HG03354 (cell line): ENCODE results near the gene PREB.
"Not testable (repeated sequence)": the region's sequence is repeated elsewhere in the genome, so short reads cannot be mapped to it uniquely, and the experiment has no call there.

Experiments used
- ATAC-seq: cut with Tn5 transposase; IDR thresholded peaks from one replicate; pipeline ENCODE4 v1.9.1; 2021; ENCODE audit warnings: mild to moderate bottlenecking; ENCODE audit not compliant: unreplicated experiment, poor library complexity, severe bottlenecking

The PREB gene

DNA sequence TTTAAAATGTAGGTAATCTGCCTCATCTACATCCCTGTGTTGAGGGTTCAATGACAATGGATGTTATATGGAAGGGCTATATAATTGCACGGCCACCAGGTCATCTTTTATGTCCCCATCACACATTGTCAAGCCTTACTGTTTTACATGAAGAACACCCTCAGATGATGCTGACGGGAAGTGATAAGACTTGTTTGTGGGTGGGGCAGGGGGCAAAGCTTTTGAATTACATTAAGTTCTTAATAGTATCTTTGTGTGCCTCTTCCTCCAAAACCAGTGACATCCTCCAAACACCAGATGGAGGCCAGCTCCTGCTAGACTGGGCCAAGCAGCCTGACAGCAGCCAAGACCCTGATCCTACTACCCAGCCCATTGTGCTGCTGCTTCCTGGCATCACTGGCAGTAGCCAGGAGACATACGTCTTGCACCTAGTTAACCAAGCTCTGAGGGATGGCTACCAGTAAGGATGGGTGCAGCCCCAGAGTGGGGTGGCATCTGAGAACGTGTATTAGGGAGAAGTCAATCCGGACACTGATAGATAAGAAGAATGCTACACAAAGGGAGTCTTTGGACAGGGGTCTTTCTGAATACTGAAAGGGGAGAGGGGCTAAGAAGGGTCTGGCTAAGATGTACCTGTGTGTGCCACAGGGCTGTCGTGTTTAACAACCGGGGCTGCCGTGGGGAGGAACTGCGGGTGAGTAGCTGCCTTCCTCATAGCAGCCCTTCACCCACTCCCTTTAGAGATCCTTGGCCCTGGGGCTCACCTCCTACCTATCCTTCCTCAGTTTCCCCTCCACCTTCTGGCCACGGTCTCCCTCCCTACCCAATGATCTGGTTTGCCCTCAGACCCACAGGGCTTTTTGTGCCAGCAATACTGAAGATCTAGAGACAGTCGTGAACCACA, 5.5 kb downstream of the PREB start:
- no peak for ATAC-seq

DNA sequence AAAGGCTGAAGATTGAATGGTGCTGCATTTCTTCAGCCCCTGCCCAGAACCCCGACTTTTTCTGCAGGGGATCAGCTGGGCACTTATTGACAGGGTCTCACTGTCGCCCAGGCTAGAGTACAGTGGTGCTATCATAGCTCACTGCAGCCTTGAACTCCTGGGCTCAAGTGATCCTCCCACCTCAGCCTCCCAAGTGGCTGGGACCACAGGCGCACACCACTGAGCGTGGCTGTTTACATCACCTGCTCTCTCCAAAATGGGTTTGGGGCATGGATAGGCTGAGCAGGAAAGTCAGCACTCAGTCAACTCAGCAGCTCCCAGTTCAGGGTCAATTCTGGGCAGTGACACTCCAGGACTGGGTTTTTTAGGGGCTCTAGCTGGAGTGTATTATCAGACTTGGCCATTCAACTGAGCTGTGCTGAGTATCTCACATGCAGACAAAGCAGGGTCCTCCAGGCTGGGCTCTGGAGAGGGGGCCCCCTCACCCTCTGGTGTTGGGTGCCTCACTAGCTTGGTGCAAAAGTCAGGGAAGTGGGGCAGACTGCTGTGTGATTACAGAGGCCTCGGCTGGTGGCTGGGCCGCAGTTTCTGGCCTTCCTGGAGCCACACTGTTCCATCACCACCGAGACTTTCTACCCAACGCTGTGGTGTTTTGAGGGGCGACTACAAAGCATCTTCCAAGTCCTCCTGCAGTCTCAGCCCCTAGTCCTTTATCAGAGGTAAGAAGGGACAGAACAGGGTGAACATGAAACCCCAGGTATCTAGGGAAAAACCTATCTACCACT, 6.4 kb downstream of the PREB start:
- no peak for ATAC-seq

DNA sequence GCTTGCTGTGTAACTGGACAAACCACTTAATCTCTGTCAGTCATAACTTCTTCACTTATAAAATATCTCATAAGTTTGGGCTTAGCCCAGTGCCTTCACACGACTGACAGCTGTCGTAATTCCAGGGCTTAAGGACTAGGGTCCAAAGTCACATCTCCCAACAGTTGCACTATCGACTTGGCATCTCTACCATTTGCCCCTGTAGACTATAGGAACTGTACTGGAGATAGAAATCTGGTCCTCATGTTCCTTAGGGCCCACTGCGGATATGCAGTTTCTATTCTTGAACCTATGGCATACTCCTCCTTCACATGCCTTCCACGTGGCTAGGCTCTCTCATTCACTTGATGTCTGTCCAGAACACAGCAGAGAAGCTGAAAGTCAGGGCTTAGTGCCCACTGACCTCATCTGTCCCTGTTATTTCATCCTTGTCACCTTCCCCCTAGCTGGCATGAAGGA, 8.2 kb downstream of the PREB start:
- ATAC-seq: no peak

DNA sequence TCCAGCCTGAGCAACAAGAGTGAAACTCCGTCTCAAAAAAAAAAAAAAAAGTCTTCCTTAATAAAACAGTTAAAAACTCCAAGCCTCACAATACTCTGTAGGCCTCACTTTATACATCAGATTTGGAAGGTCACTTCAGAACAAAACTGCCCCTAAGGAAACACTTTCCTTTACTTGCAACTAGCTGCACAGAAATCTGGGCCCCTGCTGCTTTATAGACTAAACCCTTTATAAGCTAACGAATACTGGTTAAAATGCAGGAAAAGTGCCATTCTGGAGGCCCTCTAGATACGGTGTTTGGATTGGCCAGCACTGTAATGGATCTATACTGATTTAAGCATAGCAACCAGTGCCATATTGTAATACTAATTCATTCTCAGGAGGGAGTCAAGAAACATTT, 9.3 kb downstream of the PREB start:
- no peak for ATAC-seq

DNA sequence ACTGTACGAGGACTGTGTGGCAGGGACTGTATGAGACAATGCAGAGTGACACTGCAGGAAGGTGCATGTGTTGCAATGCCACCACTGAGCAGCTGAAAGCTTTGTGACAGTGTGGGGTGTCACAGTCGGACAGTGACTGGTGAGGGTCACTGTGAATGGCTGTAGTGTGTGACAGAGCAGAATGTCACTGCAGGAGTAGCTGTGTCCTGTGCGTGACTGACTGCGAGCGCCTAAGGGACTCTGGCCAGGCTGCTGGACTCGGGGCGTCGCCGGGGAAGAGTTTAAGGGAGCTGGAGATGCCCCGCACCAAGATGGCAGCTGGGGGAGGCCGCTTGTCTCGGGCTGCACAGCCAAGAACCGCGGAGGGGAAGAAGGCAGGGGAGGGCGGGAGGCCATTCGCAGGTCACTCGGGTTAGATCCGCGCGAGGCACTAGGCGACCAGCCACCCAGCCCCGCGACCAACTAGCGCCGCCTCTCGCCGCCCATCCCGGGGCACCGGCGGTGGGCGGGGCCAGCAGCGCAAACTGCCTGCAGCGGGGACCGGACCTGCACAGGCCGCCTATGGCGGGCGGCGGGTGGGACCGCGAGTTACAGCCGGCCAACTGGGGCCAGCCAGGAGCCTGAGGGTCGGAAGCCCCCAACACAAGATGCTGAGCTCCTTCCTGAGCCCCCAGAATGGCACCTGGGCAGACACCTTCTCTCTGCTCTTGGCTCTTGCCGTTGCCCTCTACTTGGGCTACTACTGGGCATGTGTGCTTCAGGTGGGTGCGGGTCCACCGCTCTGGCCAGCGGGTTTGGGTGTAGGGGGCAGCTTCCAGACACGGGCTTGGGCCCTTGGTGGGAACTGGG, 10.9 kb downstream of the PREB start, which contains the start of gene ABHD1:
Gene ABHD1, plus strand, starts transcription at position 514 of the 849 bp plus-strand sequence. Its CDS starts 134 bp downstream, at position 648.
- ATAC-seq: no peak

DNA sequence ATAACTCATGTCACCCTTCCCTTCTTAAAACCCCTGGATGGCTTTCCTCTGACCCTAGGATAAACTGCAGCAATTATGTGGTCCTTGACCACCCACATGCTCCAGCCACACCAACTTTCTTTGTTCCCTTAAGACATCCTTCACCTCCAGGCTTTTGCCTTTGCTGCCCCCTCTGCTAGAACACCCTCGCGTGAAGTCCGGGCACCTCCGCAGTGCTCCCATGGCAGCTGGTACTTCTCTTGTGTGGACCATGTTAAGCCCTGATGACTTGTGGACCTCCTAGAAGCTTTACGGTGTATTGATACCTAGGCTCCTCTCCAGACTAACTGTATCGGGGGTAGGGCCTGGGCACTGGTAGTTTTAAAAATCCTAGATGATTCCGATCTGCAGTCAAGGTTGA, 11.6 kb downstream of the PREB start:
- no peak for ATAC-seq

DNA sequence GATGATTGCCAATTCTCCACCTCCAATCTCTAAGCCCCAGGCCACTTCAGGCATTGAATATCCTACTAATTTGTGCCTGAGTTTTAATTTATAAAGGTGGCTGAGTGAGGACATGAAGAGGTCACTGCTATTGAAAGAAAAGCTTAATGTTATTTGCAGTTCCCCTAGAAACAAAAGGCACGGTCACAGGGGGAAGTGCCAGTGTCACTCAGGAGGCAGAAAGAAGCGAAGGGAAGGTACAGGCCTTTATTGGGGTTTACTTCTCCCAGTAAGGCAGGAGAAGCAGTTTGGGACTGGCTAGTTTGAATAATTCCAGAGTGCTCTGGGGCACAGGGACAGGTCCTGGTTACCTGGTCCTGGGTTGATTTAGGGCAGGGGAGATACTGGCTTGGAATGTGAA, 12.5 kb downstream of the PREB start:
- ATAC-seq: no peak

DNA sequence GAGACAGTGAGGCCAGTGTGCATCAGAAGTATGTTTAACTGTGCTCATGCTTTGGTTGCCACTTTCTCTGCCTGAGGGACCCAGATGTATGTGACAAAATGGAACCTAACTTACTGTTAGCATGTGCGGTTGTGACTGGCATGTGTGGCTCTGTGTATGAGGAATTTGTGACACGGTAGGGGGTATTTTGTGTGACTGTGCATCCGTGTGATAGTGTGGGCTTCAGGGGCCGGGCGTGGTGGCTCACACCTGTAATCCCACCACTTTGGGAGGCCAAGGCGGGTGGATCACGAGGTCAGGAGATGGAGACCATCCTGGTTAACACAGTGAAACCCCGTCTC, 15.1 kb downstream of the PREB start:
- not testable (repeated sequence) for ATAC-seq

DNA sequence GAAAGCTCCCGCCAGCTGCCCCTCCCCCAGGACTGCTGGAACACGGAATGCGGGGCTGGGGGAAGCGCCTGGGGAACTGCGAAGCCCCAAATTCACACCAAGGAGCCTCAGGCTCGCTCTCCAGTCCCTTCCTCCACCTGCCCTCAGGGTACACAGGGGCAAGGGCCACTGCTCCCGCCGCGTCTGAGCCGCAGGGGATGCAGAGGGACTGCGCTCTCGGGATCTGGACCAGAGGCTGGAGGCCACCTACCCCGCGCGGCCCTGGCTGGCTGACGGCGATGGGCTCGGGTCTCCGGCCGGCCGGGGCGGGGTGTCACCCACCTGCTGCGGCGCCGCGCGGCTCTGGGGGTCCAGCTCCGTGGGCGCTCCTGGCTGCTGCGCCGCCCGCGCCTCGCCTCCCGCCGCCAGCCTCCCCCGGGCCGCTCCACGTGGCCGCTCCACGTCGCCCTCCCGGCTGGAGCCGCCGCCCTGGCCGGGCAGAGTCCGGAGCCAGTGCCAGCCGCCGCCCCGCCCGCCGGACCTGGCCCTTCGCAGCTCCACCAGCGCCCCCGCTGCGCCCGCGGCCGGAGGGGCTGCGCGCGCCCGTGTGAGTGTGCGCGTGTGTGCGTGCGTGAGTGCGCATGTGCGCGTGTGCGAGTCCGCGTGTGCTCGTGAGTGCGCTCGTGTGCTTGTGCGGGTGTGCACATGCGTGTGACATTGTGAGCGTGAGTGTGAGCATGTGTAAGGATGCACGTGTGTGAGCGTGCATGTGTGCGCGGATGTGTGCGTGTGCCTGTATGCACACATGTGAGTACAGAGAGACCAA, 15.7 kb downstream of the PREB start, which contains the start of gene CGREF1:
Gene CGREF1, minus strand, starts transcription at position 604 of the 805 bp plus-strand sequence. CDS start 14,762 bp downstream, outside the sequence.
- no peak for ATAC-seq

DNA sequence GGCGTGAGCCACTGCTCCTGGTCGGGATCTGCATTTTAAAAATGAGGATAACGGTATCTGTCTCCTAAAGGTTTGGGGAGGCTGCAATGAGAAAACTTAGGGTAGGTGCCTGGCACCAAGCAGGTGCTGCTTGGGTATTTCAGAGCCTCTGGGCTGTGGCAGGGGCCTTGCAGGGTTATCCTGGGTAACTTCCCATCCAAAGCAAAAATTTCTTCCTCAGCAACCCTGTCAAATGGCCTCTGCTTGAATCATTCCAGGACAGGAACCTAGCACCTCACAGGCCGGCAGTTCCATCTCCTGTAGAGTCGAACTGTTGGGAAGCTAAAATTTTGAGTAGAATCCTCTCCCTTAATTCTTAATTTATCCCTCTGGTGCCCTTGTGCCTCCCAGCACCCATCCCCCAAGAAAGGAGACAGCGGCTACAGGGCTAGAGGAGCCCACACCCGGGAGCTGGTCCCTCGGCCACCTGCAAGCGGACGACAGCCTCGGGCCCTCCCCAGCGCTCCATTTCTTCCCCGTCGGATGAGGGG, 16.4 kb downstream of the PREB start:
- ATAC-seq: no peak

DNA sequence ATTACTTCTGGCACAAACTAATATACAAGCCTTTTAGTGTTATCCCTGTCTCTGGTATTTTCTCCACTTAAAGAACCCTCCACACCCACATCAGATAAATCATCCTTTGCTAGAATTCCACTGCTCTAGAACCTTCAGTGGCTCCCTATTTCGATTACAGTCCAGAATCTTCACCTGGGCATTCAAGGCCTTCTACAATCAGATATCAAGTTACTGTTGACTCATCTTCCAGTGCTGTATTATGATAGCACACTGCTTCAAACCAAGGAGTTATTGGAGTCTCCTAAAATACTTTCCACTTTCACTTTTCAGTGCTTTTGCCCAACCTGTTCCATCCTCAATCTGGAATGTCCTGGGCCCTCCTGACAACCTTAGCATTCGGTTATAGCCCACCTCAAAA, 18.9 kb downstream of the PREB start:
- no peak for ATAC-seq

DNA sequence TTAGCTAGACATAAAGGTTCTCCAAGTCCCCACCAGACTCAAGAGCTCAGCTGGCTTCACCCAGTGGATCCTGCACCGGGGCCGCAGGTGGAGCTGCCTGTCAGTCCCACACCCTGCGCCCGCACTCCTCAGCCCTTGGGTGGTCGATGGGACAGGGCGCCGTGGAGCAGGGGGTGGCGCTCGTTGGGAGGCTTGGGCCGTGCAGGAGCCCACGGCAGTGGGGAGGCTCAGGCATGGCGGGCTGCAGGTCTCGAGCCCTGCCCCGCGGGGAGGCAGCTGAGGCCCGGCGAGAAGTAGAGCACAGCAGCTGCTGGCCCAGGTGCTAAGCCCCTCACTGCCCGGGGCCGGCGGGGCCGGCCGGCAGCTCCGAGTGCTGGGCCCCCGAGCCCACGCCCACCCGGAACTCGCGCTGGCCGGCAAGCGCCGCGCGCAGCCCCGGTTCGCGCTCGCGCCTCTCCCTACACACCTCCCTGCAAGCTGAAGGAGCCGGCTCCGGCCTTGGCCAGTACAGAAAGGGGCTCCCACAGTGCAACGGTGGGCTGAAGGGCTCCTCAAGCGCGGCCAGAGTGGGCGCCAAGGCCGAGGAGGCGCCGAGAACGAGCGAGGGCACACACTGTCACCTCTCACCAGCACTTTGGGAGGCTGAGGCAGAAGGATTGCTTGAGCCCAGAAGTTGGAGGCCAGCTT, 22.9 kb downstream of the PREB start:
- not testable (repeated sequence) for ATAC-seq

DNA sequence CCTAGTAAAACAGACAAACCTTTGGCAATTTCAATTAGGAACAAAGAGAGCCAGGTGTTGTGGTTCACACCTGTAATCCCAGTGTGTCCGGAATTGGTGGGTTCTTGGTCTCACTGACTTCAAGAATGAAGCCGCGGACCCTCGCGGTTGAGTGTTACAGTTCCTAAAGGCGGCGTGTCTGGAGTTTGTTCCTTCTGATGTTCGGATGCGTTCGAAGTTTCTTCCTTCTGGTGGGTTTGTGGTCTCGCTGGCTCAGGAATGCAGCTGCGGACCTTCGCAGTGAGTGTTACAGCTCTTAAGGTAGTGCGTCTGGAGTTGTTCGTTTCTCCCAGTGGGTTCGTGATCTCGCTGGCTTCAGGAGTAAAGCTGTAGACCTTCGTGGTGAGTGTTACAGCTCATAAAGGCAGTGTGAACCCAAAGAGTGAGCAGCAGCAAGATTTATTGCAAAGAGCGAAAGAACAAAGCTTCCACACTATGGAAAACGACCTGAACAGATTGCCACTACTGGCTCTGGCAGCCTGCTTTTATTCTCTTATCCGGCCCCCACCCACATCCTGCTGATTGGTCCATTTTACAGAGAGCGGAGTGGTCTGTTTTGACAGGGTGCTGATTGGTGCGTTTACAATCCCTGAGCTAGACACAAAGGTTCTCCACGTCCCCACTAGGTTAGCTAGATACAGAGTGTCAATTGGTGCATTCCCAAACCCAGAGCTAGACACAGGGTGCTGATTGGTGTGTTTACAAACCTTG, 23.7 kb downstream of the PREB start:
- ATAC-seq: not testable (repeated sequence)

DNA sequence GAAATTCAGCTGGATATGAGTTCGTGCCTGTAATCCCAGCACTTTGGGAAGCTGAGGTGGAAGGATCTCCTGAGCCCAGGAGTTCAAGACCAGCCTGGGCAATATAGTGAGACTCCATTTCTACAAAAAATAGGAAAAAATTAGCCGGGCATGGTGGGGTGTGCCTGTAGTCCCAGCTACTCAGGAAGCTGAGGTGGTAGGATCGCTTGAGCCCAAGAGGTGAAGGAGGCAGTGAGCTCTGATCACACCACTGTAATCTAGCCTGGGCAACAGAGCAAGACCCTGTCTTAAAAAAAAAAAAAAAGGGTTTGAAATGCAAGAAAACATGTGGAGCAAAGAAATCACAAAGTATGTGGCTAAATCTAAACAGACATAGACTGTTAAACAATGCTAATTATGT, 25.4 kb downstream of the PREB start:
- ATAC-seq: no peak

DNA sequence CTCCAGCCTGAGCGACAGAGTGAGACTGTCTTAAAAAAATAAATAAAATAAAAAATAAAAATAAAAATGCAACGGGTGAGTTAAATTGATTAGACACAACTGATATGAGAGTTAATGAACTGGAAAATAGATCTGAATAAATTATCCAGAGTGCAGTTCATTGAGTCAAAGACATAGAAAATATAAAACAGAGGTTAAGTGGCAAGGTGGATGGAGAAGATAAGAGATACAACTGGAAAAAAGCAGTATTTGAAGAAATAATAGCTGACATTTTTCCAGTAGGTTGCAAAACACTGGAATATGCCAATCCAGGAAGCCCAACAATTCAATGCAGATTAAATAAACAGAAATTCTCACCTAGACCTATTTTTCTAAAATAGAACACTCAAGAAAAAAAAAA, 26.2 kb downstream of the PREB start:
- no peak for ATAC-seq

DNA sequence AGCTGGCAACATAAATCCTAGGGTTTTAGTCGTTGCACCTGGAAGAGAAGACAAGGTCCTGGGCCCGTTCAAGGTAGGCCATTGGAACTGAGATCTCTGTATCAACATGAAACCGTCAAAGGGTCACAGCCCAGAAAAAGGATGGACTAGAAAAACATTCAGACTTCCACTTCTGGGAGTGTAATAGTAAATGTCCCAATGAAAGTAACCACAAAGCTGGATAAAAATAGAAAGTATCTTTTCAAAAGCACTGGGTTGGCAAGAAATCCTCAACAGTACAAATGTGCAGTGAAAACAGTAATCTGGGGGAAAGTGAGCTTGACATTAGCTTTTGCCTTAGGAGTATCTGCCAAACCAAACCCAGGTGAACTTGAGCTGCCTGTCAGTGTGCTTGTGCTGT, 28.5 kb downstream of the PREB start:
- no peak for ATAC-seq

DNA sequence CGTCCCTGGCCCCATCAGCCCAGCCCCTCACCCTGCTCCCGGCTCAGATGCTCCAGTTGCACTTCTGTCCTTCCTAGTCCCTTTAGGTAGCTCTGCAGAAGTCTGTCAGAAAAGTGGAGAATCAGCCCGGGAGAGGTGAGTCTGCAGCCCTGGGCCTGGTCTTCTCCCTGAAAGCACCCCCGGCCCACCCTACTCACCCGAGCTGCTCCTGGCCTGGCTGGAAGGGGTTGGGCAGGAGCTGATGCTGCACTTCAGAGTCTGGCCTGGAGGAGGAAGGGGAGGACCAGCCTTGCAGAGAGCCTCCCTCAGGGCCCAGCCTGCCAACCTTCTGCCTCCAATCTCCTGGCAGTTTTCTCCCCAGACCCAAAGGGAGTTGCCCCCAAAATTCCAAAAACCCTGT, 32.1 kb downstream of the PREB start:
- no peak for ATAC-seq

DNA sequence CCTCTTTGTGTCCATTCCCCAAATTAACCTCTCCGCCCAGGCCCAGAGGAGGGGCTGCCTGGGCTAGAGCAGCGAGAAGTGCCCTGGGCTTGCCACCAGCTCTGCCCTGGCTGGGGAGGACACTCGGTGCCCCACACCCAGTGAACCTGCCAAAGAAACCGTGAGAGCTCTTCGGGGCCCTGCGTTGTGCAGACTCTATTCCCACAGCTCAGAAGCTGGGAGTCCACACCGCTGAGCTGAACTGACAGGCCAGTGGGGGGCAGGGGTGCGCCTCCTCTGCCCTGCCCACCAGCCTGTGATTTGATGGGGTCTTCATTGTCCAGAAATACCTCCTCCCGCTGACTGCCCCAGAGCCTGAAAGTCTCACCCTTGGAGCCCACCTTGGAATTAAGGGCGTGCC, 34.4 kb downstream of the PREB start:
- ATAC-seq: no peak
